Measurements from ENCODE around the gene IFI27. TPM values are rescaled to one million over a fixed set of nuclear protein-coding genes. Genes with fewer than 3 reads are reported as not detected.

IFI27 gene
- total RNA-seq, 1 donor from 2014 or later, result 375 TPM

GRCh38 chr14:94158239-94158883 is 47.8 kb downstream of the IFI27 start:
- no peak for DNase-seq

GRCh38 chr14:94161058-94161457 is 50.5 kb downstream of the IFI27 start:
- no peak for DNase-seq

GRCh38 chr14:94161981-94162380 is 51.4 kb downstream of the IFI27 start:
- peak; percentile 7 for DNase-seq

- no peak for DNase-seq
These were observed 51.9 kb downstream of the IFI27 start for GRCh38 chr14:94162466-94162865.

GRCh38 chr14:94163796-94164195 is 53.3 kb downstream of the IFI27 start:
- no peak for DNase-seq

GRCh38 chr14:94164685-94165431 is 54.3 kb downstream of the IFI27 start:
- no peak for DNase-seq

GRCh38 chr14:94165744-94166143 is 55.2 kb downstream of the IFI27 start:
- DNase-seq, result no peak

Other genes with a start within 250 kb of the IFI27 start
- gene FAM181A, start 183.4 kb upstream of the IFI27 start, total RNA-seq, result not detected in 2 replicates
- gene ASB2, start 134.2 kb upstream of the IFI27 start, total RNA-seq, result 0.05 TPM in 1 of 2 replicates, not detected in the other
- gene CCDC197, start 113.4 kb upstream of the IFI27 start, total RNA-seq, result not detected in 2 replicates
- gene OTUB2, start 84.4 kb upstream of the IFI27 start, total RNA-seq, result 0.68 and 0.84 TPM in 2 replicates
- gene DDX24, start 29.5 kb upstream of the IFI27 start, total RNA-seq, result 108 and 135 TPM in 2 replicates
- 7.3 and 14.0 TPM in 2 replicates for gene IFI27L1, start 29.4 kb upstream of the IFI27 start, total RNA-seq
- gene IFI27L2, start 18.9 kb downstream of the IFI27 start, total RNA-seq, result 4.0 and 10.2 TPM in 2 replicates
- gene PPP4R4, start 63.6 kb downstream of the IFI27 start, total RNA-seq, result not detected in 2 replicates
- gene SERPINA10, start 182.5 kb downstream of the IFI27 start, total RNA-seq, result not detected in 2 replicates
- not detected in 2 replicates for gene SERPINA6, start 212.6 kb downstream of the IFI27 start, total RNA-seq